ENCODE results near the gene NEMP2. TPM values are rescaled to one million over a fixed set of nuclear protein-coding genes. Genes with fewer than 3 reads are reported as not detected.

Gene NEMP2
- total RNA-seq, 2 donors from 2014 or later, result 3.2 to 3.6 TPM

GRCh38 chr2:190493095-190493494, 41.4 kb downstream of the NEMP2 start:
- Histone ChIP-seq H3K9me3 (no peaks in the 10 kb centered on the region), H3K4me1 (ENCODE audit: control insufficient read depth in 1 of 2, low read depth in 2 of 2) (no peaks in the 10 kb centered on the region), H3K36me3 (peaks cover 5% of the 10 kb centered on the region), H3K27me3 (replicated peaks; ENCODE audit: insufficient read depth) (no peaks in the 10 kb centered on the region), H3K4me3 (no peak overlapping the region), H3K27ac (no peak overlapping the region)
- no peak for DNase-seq (ENCODE audit: low spot score)
- no peak for ATAC-seq (ENCODE audit: insufficient number of reproducible peaks, low FRiP score, low read depth)
- TF ChIP-seq CTCF (IDR thresholded peaks at IDR 0.05), result no peak

- Histone ChIP-seq H3K27me3 (replicated peaks; ENCODE audit: insufficient read depth) (no peaks in the 10 kb centered on the region), H3K27ac (no peak overlapping the region), H3K4me1 (ENCODE audit: control insufficient read depth in 1 of 2, low read depth in 2 of 2) (no peaks in the 10 kb centered on the region), H3K4me3 (no peak overlapping the region), H3K36me3 (peaks cover 5% of the 10 kb centered on the region), H3K9me3 (no peaks in the 10 kb centered on the region)
- no peak for TF ChIP-seq CTCF (IDR thresholded peaks at IDR 0.05)
- ATAC-seq (ENCODE audit: insufficient number of reproducible peaks, low FRiP score, low read depth), result no peak
- DNase-seq (ENCODE audit: low spot score), result no peak
These were observed 44.0 kb downstream of the NEMP2 start for GRCh38 chr2:190490502-190490901.

- Histone ChIP-seq H3K27ac (no peak overlapping the region), H3K9me3 (no peaks in the 10 kb centered on the region), H3K36me3 (peaks cover 5% of the 10 kb centered on the region), H3K27me3 (replicated peaks; ENCODE audit: insufficient read depth) (no peaks in the 10 kb centered on the region), H3K4me3 (no peak overlapping the region), H3K4me1 (ENCODE audit: control insufficient read depth in 1 of 2, low read depth in 2 of 2) (no peaks in the 10 kb centered on the region)
- ATAC-seq (ENCODE audit: insufficient number of reproducible peaks, low FRiP score, low read depth) (no peak), DNase-seq (ENCODE audit: low spot score) (no peak)
- no peak for TF ChIP-seq CTCF (IDR thresholded peaks at IDR 0.05)
These were observed 45.0 kb downstream of the NEMP2 start for GRCh38 chr2:190489475-190489874.

GRCh38 chr2:190488516-190489233, 45.8 kb downstream of the NEMP2 start:
- Histone ChIP-seq H3K4me1 (ENCODE audit: control insufficient read depth in 1 of 2, low read depth in 2 of 2) (no peaks in the 10 kb centered on the region), H3K36me3 (peaks cover 5% of the 10 kb centered on the region), H3K4me3 (no peak overlapping the region), H3K9me3 (no peaks in the 10 kb centered on the region), H3K27ac (no peak overlapping the region), H3K27me3 (replicated peaks; ENCODE audit: insufficient read depth) (no peaks in the 10 kb centered on the region)
- no peak for TF ChIP-seq CTCF (IDR thresholded peaks at IDR 0.05)
- DNase-seq (ENCODE audit: low spot score) (no peak), ATAC-seq (ENCODE audit: insufficient number of reproducible peaks, low FRiP score, low read depth) (no peak)

- H3K27ac ChIP-seq, result no peak overlapping the region
- TF ChIP-seq CTCF (IDR thresholded peaks at IDR 0.05), result no peak
- DNase-seq (ENCODE audit: low spot score) (no peak), ATAC-seq (ENCODE audit: insufficient number of reproducible peaks, low FRiP score, low read depth) (no peak)
- H3K27me3 ChIP-seq (replicated peaks; ENCODE audit: insufficient read depth), result no peaks in the 10 kb centered on the region
- no peaks in the 10 kb centered on the region for H3K4me1 ChIP-seq (ENCODE audit: control insufficient read depth in 1 of 2, low read depth in 2 of 2)
- H3K4me3 ChIP-seq, result no peak overlapping the region
- no peaks in the 10 kb centered on the region for H3K9me3 ChIP-seq
- H3K36me3 ChIP-seq, result peaks cover 5% of the 10 kb centered on the region
These were observed 48.4 kb downstream of the NEMP2 start for GRCh38 chr2:190486037-190486623.

All from thoracic aorta (tissue), 2 donors.